ENCODE measurements around the gene PCDHGA10. TPM values are rescaled to one million over a fixed set of nuclear protein-coding genes. Genes with fewer than 3 reads are reported as not detected.

PCDHGA10 gene
- total RNA-seq, 2 donors from 2014 or later, result 3.2 to 20.7 TPM

- Histone ChIP-seq H3K4me3 (ENCODE audit: low read length) (no peak overlapping the region), H3K27me3 (ENCODE audit: control insufficient read depth, insufficient read depth, low read length, poor library complexity, severe bottlenecking) (no peaks in the 10 kb centered on the region), H3K36me3 (ENCODE audit: control insufficient read depth, insufficient read depth, low read length) (no peaks in the 10 kb centered on the region), H3K4me1 (ENCODE audit: control insufficient read depth, insufficient read depth, low read length) (no peaks in the 10 kb centered on the region), H3K9me3 (ENCODE audit: control insufficient read depth, low read length) (peaks cover 45% of the 10 kb centered on the region), H3K9ac (ENCODE audit: extremely low read depth, low read length, poor library complexity, severe bottlenecking) (no peak overlapping the region), H3K27ac (ENCODE audit: low read depth, low read length) (no peak overlapping the region)
- no peaks in the 10 kb centered on the region for H3K27me3 Mint-ChIP-seq (ENCODE audit: insufficient read depth)
- DNase-seq, result no peak
- no peak overlapping the region for H3K4me3 Mint-ChIP-seq
- H3K4me1 Mint-ChIP-seq, result no peaks in the 10 kb centered on the region
- H3K9me3 Mint-ChIP-seq, result peaks cover 48% of the 10 kb centered on the region
- H3K36me3 Mint-ChIP-seq (ENCODE audit: low read depth), result peaks cover 39% of the 10 kb centered on the region
- WGBS, 2 experiments (ENCODE audit: insufficient coverage in 1 of 2, insufficient read length in 1 of 2), result 97 to 100% methylated on average over 1 to 2 of the region's 2 CpGs
- no peak for TF ChIP-seq CTCF (conservative IDR thresholded peaks at IDR 0.05)
- no peak overlapping the region for H3K27ac Mint-ChIP-seq
These were observed 21.2 kb downstream of the PCDHGA10 start for GRCh38 chr5:141434006-141434405.

- WGBS, 2 experiments (ENCODE audit: insufficient coverage in 1 of 2, insufficient read length in 1 of 2), result 80 to 100% methylated on average over 1 of the region's 2 CpGs
- H3K4me1 ChIP-seq (ENCODE audit: control insufficient read depth, insufficient read depth, low read length), result no peaks in the 10 kb centered on the region
- H3K4me1 Mint-ChIP-seq, result no peaks in the 10 kb centered on the region
These were observed 24.4 kb downstream of the PCDHGA10 start for GRCh38 chr5:141437221-141437620.

DNA sequence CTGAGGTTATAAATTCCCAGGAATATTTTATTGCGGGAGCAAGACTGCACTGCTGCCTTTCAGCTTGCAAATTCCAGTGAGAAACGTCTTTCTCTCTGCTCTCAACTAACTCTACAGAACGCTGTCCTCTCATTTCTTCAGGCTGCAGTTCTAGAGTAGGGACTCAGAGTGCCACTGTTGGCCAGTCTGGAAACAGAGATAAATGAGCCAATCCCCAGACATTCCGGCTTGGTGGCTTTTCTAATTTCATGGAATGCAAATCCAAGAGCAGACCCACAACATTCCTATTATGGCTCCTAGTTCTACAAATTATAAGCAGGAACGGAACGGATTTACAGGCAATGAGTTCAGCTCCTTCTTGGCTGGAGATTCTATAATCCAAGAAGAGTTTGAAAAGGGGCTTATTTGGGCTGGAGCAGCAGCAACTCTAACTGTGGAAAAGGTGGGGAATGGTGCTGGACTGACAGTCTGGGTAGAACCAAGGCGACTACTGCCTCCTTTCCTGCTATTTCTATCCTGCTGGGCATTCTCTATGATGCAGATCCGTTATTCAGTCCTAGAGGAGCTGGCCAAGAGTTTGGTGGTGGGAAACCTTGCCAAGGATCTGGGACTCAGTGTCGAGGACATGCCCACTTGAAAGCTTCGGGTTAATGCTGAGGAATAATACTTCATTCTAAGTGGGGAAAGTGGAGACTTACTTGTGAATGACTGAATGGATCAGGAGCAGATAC, 26.8 kb downstream of the PCDHGA10 start:
- no peak for TF ChIP-seq CTCF (conservative IDR thresholded peaks at IDR 0.05)
- peaks cover 16% of the 10 kb centered on the region for H3K36me3 Mint-ChIP-seq (ENCODE audit: low read depth)
- Histone ChIP-seq H3K36me3 (ENCODE audit: control insufficient read depth, insufficient read depth, low read length) (no peaks in the 10 kb centered on the region), H3K4me3 (ENCODE audit: low read length) (no peak overlapping the region), H3K4me1 (ENCODE audit: control insufficient read depth, insufficient read depth, low read length) (no peaks in the 10 kb centered on the region), H3K27me3 (ENCODE audit: control insufficient read depth, insufficient read depth, low read length, poor library complexity, severe bottlenecking) (no peaks in the 10 kb centered on the region), H3K9me3 (ENCODE audit: control insufficient read depth, low read length) (peaks cover 9% of the 10 kb centered on the region), H3K9ac (ENCODE audit: extremely low read depth, low read length, poor library complexity, severe bottlenecking) (no peak overlapping the region), H3K27ac (ENCODE audit: low read depth, low read length) (no peak overlapping the region)
- H3K4me3 Mint-ChIP-seq, result no peak overlapping the region
- no peak for DNase-seq
- no peaks in the 10 kb centered on the region for H3K27me3 Mint-ChIP-seq (ENCODE audit: insufficient read depth)
- H3K9me3 Mint-ChIP-seq, result peaks cover 5% of the 10 kb centered on the region
- no peaks in the 10 kb centered on the region for H3K4me1 Mint-ChIP-seq
- H3K27ac Mint-ChIP-seq, result no peak overlapping the region
- 90 to 92% methylated on average over 8 to 10 of the region's 10 CpGs for WGBS, 2 experiments (ENCODE audit: insufficient coverage in 1 of 2, insufficient read length in 1 of 2)

More at GRCh38 chr5:141437221-141437620, 24.4 kb downstream of the PCDHGA10 start:
- no peak for TF ChIP-seq CTCF (conservative IDR thresholded peaks at IDR 0.05)
- H3K27ac ChIP-seq (ENCODE audit: low read depth, low read length), result no peak overlapping the region
- H3K36me3 ChIP-seq (ENCODE audit: control insufficient read depth, insufficient read depth, low read length), result no peaks in the 10 kb centered on the region
- DNase-seq, result no peak
- no peak overlapping the region for H3K4me3 Mint-ChIP-seq
- no peak overlapping the region for H3K9ac ChIP-seq (ENCODE audit: extremely low read depth, low read length, poor library complexity, severe bottlenecking)
- peaks cover 30% of the 10 kb centered on the region for H3K36me3 Mint-ChIP-seq (ENCODE audit: low read depth)
- H3K4me3 ChIP-seq (ENCODE audit: low read length), result no peak overlapping the region
- H3K27me3 ChIP-seq (ENCODE audit: control insufficient read depth, insufficient read depth, low read length, poor library complexity, severe bottlenecking), result no peaks in the 10 kb centered on the region
- H3K27ac Mint-ChIP-seq, result no peak overlapping the region
- peaks cover 20% of the 10 kb centered on the region for H3K9me3 ChIP-seq (ENCODE audit: control insufficient read depth, low read length)
- peaks cover 24% of the 10 kb centered on the region for H3K9me3 Mint-ChIP-seq
- H3K27me3 Mint-ChIP-seq (ENCODE audit: insufficient read depth), result no peaks in the 10 kb centered on the region

Data from endodermal cell (in vitro differentiated cells).